ENCODE measurements around the gene AUTS2.

Gene AUTS2

GRCh38 chr7:70498232-70498992 is 900.1 kb downstream of the AUTS2 start:
- DNase-seq (ENCODE audit: low read depth in 2 of 2), result no peak
- H3K4me3 ChIP-seq (replicated peaks in 1 of 2; ENCODE audit: low read depth in 2 of 2, low read length in 2 of 2), result no peak overlapping the region
- no peak for TF ChIP-seq CTCF (IDR thresholded peaks at IDR 0.05; ENCODE audit: low read depth, low read length)

GRCh38 chr7:70500261-70500660 is 902.0 kb downstream of the AUTS2 start:
- no peak for TF ChIP-seq CTCF (IDR thresholded peaks at IDR 0.05; ENCODE audit: low read depth, low read length)
- no peak overlapping the region for H3K4me3 ChIP-seq (replicated peaks in 1 of 2; ENCODE audit: low read depth in 2 of 2, low read length in 2 of 2)
- DNase-seq (ENCODE audit: low read depth in 2 of 2), result no peak

GRCh38 chr7:70502117-70502863 is 904.0 kb downstream of the AUTS2 start:
- TF ChIP-seq CTCF (IDR thresholded peaks at IDR 0.05; ENCODE audit: low read depth, low read length), result no peak
- no peak for DNase-seq (ENCODE audit: low read depth in 2 of 2)
- no peak overlapping the region for H3K4me3 ChIP-seq (replicated peaks in 1 of 2; ENCODE audit: low read depth in 2 of 2, low read length in 2 of 2)

- TF ChIP-seq CTCF (IDR thresholded peaks at IDR 0.05; ENCODE audit: low read depth, low read length), result no peak
- DNase-seq (ENCODE audit: low read depth in 2 of 2), result no peak
- no peak overlapping the region for H3K4me3 ChIP-seq (replicated peaks in 1 of 2; ENCODE audit: low read depth in 2 of 2, low read length in 2 of 2)
Observed at GRCh38 chr7:70504254-70504653, 906.0 kb downstream of the AUTS2 start.

GRCh38 chr7:70505468-70505867 is 907.2 kb downstream of the AUTS2 start:
- no peak for TF ChIP-seq CTCF (IDR thresholded peaks at IDR 0.05; ENCODE audit: low read depth, low read length)
- no peak overlapping the region for H3K4me3 ChIP-seq (replicated peaks in 1 of 2; ENCODE audit: low read depth in 2 of 2, low read length in 2 of 2)
- DNase-seq (ENCODE audit: low read depth in 2 of 2), result no peak

GRCh38 chr7:70505886-70506285 is 907.6 kb downstream of the AUTS2 start:
- DNase-seq (ENCODE audit: low read depth in 2 of 2), result no peak
- TF ChIP-seq CTCF (IDR thresholded peaks at IDR 0.05; ENCODE audit: low read depth, low read length), result no peak
- H3K4me3 ChIP-seq (replicated peaks in 1 of 2; ENCODE audit: low read depth in 2 of 2, low read length in 2 of 2), result no peak overlapping the region
